SIG-M5 treated with dmso at 0.1 percent for 504 hours (cell line): ENCODE measurements around the gene STK32B.

Source experiments
- DNase-seq: peaks from one replicate; lab custom pipeline; 2025; ENCODE audit not compliant: unreplicated experiment; lab: John Stamatoyannopoulos, UW

The STK32B gene

DNA sequence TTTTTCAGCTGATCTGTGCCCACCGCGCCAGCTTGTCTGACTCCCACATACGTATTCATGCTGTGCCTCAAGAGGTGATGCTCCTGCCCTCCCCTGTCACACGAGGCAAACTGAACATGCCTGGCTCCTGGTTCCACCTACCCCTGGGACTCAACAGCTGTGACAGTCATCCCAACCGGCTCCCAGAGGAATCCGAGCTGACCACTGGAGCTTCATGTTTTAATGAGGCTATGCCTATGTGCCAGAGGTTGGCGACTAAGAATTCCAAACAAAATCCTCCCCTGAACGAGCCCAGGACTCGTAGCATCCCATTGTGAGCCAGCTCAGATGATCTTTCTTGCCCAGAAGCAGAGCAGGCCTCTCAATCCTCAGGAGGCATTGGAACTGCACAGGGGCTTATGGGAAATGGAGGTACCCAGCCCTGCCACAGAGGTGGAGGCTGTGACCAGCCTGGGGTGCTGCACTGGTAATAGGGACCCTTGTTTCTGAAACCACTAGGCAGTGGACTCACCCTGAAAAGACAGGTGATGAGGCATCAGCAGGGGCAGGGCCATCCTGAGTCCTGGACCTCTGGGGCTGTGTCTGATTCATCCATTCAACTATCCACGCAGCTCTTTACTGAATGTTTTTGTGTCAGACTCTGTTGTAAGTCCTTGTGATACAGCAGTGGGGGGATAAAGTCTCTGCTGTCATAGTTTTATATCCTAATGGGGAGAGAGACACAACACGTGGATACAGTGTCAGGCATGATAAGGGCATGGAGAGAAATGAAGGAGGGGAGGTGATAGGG is 332.1 kb downstream of the STK32B start:
- no peak for DNase-seq

DNA sequence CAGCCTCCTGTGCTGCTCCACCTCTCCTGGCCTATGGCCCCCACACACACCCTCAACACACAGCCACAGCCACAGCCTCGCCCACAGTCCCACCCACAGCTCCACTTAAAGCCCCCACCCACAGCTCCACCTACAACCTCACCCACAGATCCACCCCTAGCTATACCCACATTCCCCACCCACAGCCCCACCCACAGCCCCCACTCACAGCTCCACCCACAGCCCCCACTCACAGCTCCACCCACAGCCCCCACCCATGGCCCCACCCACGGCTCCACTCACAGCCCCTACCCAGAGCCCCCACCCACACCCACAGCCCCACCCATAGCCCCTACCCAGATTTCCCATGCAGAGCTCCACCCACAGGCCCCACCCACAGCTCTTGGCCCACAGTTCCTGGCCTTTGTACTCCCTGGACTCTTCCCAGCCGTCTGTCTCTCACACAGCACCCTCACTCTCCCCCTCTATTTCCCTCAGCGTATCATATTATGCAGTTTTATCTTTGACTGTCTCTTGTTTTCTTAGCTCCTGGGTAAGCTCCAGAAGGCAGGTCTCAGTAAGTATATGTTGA is 334.5 kb downstream of the STK32B start:
- DNase-seq: no peak

DNA sequence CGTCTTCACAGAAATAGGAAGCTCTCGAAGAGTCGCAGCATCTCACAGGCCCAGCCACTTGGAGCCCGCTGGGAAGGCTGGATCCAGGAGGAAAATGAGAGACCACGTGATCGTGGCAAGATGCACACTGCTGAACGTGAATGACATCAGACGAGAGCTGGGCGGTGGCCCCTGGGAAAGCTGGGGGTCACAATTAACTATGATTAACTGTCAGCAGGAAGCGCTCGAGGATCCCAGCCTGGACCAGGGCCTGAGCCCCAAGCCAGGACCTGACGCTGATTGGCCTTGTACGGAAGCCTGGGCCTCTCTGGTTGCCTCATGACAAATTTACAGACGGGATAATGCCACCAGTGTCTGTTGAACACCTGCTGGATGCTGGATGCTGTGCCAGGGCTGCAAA is 335.6 kb downstream of the STK32B start:
- no peak for DNase-seq

GRCh38 chr4:5387457-5387856 is 336.2 kb downstream of the STK32B start:
- DNase-seq: no peak

- no peak for DNase-seq
These were observed 338.6 kb downstream of the STK32B start for GRCh38 chr4:5389756-5390310.

GRCh38 chr4:5391492-5391891 is 340.2 kb downstream of the STK32B start:
- no peak for DNase-seq

- DNase-seq: no peak
These were observed 342.7 kb downstream of the STK32B start for GRCh38 chr4:5393911-5394513.

GRCh38 chr4:5395781-5396180 is 344.5 kb downstream of the STK32B start:
- no peak for DNase-seq

DNA sequence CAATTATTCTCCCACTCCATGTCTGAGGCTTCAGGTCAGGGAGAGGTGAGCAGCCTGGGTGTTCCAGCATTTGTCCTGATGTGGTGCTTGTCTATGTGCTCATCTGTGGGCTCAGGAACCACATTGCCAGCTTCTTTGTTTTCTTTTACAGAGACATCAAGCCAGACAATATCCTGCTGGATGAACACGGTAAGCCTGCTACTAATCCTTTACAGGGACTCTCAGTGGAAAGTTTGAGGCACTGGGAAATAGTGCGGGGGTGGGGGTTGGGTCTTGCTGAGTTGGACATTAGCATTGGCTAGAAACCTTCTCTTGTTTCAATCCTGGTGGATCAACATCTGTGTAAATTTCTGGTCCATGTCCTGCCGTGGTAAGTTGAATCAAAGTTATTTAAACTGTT is 346.8 kb downstream of the STK32B start:
- DNase-seq: no peak

DNA sequence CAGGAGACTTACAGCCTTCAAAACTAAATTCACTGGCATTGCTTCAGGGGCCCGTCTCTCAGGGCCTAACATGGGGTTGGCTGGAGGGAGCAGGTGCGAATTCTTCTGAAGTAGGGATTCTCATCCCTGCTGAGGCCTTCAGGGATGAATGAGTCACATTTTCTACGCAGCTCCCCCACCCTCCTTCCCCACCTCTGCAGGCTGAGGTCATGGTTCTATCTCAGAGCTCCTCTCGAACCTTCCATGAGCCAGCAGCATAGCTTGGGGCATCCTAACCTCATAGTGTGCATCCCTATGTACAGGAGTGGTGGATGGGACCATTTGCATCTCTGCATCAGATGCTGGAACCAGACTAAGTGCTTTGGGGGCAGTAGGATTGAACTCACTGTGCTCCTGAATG is 347.8 kb downstream of the STK32B start:
- no peak for DNase-seq

- no peak for DNase-seq
These were observed 348.6 kb downstream of the STK32B start for GRCh38 chr4:5399790-5400421.

DNA sequence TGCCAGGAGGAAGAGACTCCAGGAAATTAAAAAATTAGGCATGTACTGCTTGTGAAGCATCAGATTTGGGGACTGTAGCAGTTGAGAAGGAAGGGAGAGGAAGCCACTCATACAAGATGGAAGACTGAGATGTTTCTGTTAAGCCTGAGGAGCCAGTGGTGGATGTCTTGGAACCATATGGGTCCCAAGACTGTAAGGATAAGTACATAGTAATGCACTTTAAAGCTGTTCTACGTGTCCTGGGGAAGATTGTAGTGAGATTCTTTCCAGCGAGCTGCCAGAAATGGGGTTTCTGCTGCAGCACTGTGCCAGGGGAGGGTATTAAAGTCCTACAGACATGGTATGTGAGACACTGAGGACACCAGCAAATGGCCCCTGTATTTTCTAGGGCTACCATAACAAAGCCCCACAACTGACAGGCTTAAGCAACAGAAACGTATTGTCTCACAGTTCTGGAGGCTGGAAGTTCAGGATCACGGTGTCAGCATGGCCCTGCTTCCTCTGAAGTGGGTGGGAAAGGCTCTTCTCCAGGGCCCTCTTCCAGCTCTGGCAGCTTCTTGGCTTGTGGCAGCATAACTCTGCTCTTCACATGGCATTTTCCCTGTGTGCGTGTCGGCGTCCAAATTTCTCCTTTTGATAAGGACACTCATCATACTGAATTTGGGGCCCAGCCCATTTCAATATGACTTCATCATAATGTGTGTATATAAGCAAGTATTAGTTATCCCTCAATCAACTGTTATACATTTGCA is 352.6 kb downstream of the STK32B start:
- no peak for DNase-seq

DNA sequence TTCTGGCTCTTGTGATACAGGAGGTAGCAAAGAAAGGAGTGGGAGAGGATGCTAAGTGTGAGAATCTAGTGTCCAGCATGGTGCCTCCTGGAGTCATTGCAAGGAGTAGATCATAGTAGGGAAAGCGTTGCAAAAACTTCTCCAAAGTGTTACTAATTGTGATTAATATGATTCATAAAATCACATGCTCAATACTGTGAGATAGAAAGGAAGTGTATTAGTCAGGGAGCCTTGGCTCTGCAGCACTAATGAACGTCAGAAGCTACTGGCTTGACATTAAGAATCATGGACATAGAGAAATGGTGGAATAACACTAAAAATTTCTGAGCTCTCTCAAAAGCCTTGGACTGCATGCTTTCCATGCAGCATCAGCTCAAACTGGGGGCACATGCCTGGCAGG is 358.0 kb downstream of the STK32B start:
- no peak for DNase-seq

DNA sequence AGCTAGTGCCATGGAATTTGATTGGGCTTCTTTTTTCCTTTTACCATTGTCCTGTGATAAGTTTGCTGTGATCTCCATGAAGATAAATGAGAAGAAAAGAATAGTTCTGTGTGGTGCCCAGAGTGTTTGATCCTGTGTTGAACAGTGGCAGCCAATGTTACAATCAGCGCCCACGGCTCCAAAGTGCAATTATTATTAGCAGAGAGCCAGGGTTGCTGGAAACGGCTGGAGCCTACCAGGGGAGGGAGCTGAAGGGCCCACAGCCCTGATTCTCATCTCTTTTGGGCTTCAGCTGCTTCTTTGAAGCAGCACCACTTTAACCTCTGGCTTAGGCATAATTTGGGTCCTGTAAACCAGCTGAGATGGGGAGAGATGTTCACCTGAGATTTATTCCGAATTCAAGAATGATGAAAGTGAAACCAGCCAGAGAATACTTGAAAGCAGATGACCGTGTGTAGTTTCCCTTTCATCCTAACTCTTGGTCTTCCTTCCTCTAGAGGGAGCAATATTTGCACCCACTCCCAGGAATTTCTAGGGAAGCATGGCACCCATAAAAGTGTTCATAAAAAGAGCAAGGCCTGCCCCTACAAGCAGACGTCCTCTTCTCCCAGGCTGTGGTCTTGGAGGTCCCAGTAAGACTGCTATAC is 358.8 kb downstream of the STK32B start:
- DNase-seq: no peak

- no peak for DNase-seq
These were observed 361.0 kb downstream of the STK32B start for GRCh38 chr4:5412296-5412695.

DNA sequence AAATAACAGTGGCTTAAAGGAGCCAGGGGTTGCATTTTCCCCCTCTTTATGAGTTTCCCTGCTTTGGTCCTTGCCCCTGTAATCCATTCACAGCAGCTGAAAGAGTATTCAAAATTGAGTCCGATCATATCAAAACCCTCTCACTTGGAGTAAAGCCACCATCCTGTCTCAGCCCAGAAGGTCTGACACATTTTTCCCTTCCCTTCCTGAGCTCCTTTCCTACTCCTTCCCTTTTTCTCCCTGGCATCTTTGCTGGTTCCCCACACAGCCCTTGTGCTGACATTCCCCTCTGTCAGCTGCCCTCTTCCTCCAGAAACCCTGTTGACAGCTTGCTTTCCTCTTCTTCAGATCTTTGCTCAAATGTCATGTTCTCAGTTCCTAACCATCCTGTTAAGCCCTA is 361.5 kb downstream of the STK32B start:
- DNase-seq: no peak

DNA sequence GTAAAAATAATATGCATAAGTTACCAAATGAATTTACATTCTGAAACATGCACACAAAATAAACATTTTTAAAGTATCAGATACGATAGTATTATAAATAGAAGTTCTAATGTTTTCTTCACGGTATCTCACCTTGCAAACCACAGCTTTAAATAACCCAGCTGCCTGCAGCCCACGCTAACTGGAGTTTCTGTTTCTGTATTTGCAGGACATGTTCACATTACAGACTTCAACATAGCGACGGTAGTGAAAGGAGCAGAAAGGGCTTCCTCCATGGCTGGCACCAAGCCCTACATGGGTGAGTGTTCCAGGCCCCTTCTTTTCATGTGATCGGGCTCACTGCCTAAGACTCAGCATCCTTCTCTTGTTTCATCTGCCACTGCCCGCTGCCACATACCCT is 365.4 kb downstream of the STK32B start:
- DNase-seq: no peak

DNA sequence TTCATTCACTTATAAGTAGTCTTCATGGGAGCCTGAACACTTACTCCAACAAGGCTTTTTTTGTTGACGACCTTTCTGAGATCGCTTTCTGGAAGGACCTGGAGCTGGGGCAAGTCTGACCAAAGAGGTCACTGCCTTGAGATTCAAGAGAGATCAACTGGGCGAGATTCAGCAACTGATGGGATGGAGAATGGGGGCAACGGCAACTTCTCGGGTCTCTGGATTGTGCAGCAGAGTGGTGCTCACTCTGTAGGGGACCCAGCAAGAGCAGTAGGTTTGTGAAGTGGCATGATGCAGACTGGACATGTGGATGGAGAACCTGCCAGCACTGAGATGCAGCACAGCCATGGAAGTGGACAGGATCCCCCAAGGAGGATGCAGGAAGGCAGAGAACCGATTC is 369.0 kb downstream of the STK32B start:
- no peak for DNase-seq

DNA sequence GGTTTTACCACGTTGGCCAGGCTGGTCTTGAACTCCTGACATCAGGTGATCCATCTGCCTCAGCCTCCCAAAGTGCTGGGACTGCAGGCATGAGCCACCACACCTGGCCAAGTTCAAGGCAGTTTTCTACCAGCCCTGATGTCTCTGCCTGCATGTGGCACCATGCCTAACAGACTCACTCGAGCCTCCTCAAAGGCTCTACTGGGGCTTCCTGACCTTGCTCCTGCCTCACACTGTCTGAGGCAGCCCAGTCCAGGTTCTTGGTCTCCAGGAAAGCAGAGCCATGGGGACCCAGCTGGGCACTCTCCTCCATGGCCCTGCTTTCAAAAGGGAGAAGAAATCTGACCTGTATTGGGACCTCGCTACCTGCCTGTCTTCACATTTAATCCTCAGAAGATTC is 370.1 kb downstream of the STK32B start:
- no peak for DNase-seq

DNA sequence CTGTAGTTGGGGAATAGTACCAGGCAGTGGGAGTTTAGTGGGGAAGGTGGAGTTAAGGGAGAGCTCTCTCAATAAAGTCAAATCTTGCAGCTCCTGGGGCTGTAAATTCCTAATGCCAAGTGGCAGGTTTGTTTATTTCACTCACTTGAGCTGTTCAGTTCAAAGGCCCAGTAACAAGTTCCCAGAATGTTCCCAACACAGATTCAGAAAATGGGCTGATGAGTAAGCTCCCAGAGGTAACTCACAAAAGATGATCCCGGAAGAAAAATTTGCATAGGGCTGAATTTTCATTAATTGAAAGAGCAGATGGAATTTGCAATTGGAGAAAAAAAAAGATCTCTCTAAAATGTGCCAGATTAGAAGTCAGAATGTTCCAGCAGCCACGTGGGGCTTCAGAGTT is 370.9 kb downstream of the STK32B start:
- no peak for DNase-seq

DNA sequence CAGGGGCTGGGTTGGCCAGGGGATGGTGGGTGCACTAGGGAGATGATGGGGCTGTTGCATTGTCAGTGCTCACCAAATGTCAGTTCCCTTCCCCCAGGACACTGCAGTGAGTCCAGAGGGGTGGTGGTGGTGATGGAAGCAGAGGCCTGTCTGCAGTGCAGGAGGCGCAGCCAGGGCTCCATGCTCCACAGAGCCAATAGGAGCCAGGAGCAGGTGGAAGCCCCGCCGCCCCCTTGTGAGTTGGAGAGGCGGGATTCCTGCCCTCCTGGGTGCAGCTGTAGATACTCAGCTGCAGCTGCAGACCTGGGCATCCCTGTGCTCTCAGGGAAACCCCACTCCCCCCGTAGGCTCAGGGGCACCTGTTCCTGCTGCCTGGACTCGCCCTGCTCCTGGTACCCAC is 372.4 kb downstream of the STK32B start:
- no peak for DNase-seq
